ENCODE measurements around the gene PTPRM. TPM values are rescaled to one million over a fixed set of nuclear protein-coding genes. Genes with fewer than 3 reads are reported as not detected.

The PTPRM gene
- total RNA-seq, 1 experiment from 2014 or later, result 100.0 TPM

GRCh38 chr18:8001711-8002301 lies 434.7 kb downstream of the PTPRM start:
- Mint-ChIP-seq H3K4me3 (ENCODE audit: unreplicated experiment) (no peak overlapping the region), H3K4me1 (ENCODE audit: low read depth, unreplicated experiment) (peaks cover 6% of the 10 kb centered on the region), H3K9me3 (ENCODE audit: unreplicated experiment) (no peaks in the 10 kb centered on the region), H3K36me3 (ENCODE audit: insufficient read depth, unreplicated experiment) (peaks cover 27% of the 10 kb centered on the region), H3K27me3 (ENCODE audit: insufficient read depth, unreplicated experiment) (no peaks in the 10 kb centered on the region), H3K27ac (ENCODE audit: unreplicated experiment) (no peak overlapping the region)
- no peaks in the 10 kb centered on the region for H3K36me3 ChIP-seq (ENCODE audit: control insufficient read depth, insufficient read depth, low read length)
- no TSS peak for BruUV-seq (replicated peaks)
- no peak for TF ChIP-seq CTCF (IDR thresholded peaks at IDR 0.05; ENCODE audit: insufficient read depth in 1 of 2, low read depth in 1 of 2, low read length in 1 of 2, severe bottlenecking in 1 of 2, unreplicated experiment in 1 of 2)
- ChIA-PET POLR2A (no interaction called here), CTCF (no interaction called here)
- intact Hi-C loops (cut with micrococcal nuclease; ENCODE audit: unreplicated experiment), result no loop called here
- H3K27me3 ChIP-seq (replicated peaks; ENCODE audit: control insufficient read depth, insufficient read depth, low read length), result no peaks in the 10 kb centered on the region
- no peaks in the 10 kb centered on the region for H3K9me3 ChIP-seq
- peaks cover 11% of the 10 kb centered on the region; the same call in 1 of the 2 replicates for H3K4me1 ChIP-seq
- H3K4me3 ChIP-seq (ENCODE audit: low read depth, low read length), result no peak overlapping the region
- no peak for DNase-seq

GRCh38 chr18:8003878-8004675 lies 437.0 kb downstream of the PTPRM start:
- Histone ChIP-seq H3K4me3 (ENCODE audit: low read depth, low read length) (no peak overlapping the region), H3K4me1 (peaks cover 12% of the 10 kb centered on the region; the same call in 1 of the 2 replicates), H3K9me3 (no peaks in the 10 kb centered on the region), H3K27me3 (replicated peaks; ENCODE audit: control insufficient read depth, insufficient read depth, low read length) (no peaks in the 10 kb centered on the region), H3K36me3 (ENCODE audit: control insufficient read depth, insufficient read depth, low read length) (no peaks in the 10 kb centered on the region)
- Mint-ChIP-seq H3K9me3 (ENCODE audit: unreplicated experiment) (no peaks in the 10 kb centered on the region), H3K27ac (ENCODE audit: unreplicated experiment) (peak overlapping the region; percentile 50), H3K4me1 (ENCODE audit: low read depth, unreplicated experiment) (peaks cover 6% of the 10 kb centered on the region), H3K4me3 (ENCODE audit: unreplicated experiment) (no peak overlapping the region), H3K36me3 (ENCODE audit: insufficient read depth, unreplicated experiment) (peaks cover 26% of the 10 kb centered on the region), H3K27me3 (ENCODE audit: insufficient read depth, unreplicated experiment) (no peaks in the 10 kb centered on the region)
- no TSS peak for BruUV-seq (replicated peaks)
- ChIA-PET CTCF (no interaction called here), POLR2A (no interaction called here)
- intact Hi-C loops (cut with micrococcal nuclease; ENCODE audit: unreplicated experiment), result no loop called here
- no peak for DNase-seq
- TF ChIP-seq CTCF (IDR thresholded peaks at IDR 0.05; ENCODE audit: insufficient read depth in 1 of 2, low read depth in 1 of 2, low read length in 1 of 2, severe bottlenecking in 1 of 2, unreplicated experiment in 1 of 2), result no peak

- H3K27ac Mint-ChIP-seq (ENCODE audit: unreplicated experiment), result peak overlapping the region; percentile 50
- H3K36me3 Mint-ChIP-seq (ENCODE audit: insufficient read depth, unreplicated experiment), result peaks cover 26% of the 10 kb centered on the region
- no TSS peak for BruUV-seq (replicated peaks)
- Histone ChIP-seq H3K9me3 (no peaks in the 10 kb centered on the region), H3K27me3 (replicated peaks; ENCODE audit: control insufficient read depth, insufficient read depth, low read length) (no peaks in the 10 kb centered on the region), H3K4me1 (peaks cover 12% of the 10 kb centered on the region; the same call in 1 of the 2 replicates), H3K36me3 (ENCODE audit: control insufficient read depth, insufficient read depth, low read length) (no peaks in the 10 kb centered on the region), H3K4me3 (ENCODE audit: low read depth, low read length) (no peak overlapping the region)
- intact Hi-C loops (cut with micrococcal nuclease; ENCODE audit: unreplicated experiment), result no loop called here
- no peak for DNase-seq
- H3K4me1 Mint-ChIP-seq (ENCODE audit: low read depth, unreplicated experiment), result peaks cover 6% of the 10 kb centered on the region
- ChIA-PET CTCF (no interaction called here), POLR2A (no interaction called here)
- no peaks in the 10 kb centered on the region for H3K27me3 Mint-ChIP-seq (ENCODE audit: insufficient read depth, unreplicated experiment)
- H3K4me3 Mint-ChIP-seq (ENCODE audit: unreplicated experiment), result no peak overlapping the region
- no peak for TF ChIP-seq CTCF (IDR thresholded peaks at IDR 0.05; ENCODE audit: insufficient read depth in 1 of 2, low read depth in 1 of 2, low read length in 1 of 2, severe bottlenecking in 1 of 2, unreplicated experiment in 1 of 2)
- no peaks in the 10 kb centered on the region for H3K9me3 Mint-ChIP-seq (ENCODE audit: unreplicated experiment)
Observed at GRCh38 chr18:8004792-8005191, 437.7 kb downstream of the PTPRM start.

All from Caco-2 (cell line).